ENCODE results near the gene PI4KB.

PI4KB gene

GRCh38 chr1:151313501-151313900 is 13.7 kb downstream of the PI4KB start:
- TF ChIP-seq JUND (IDR thresholded peaks at IDR 0.05; ENCODE audit: low read depth): no peak
- DNase-seq (ENCODE audit: low read depth in 1 of 2, low spot score in 1 of 2): no peak
- in situ Hi-C loops (cut with HindIII; ENCODE audit: low pct_unique_long_range_greater_than_20kb, low sequenced_read_pairs): no loop called here

GRCh38 chr1:151312826-151313225 is 14.4 kb downstream of the PI4KB start:
- in situ Hi-C loops (cut with HindIII; ENCODE audit: low pct_unique_long_range_greater_than_20kb, low sequenced_read_pairs): no loop called here
- no peak for TF ChIP-seq JUND (IDR thresholded peaks at IDR 0.05; ENCODE audit: low read depth)

GRCh38 chr1:151312411-151312810 is 14.8 kb downstream of the PI4KB start:
- no peak for DNase-seq (ENCODE audit: low read depth in 1 of 2, low spot score in 1 of 2)
- in situ Hi-C loops (cut with HindIII; ENCODE audit: low pct_unique_long_range_greater_than_20kb, low sequenced_read_pairs): no loop called here
- no peak for TF ChIP-seq JUND (IDR thresholded peaks at IDR 0.05; ENCODE audit: low read depth)

More at GRCh38 chr1:151312826-151313225, 14.4 kb downstream of the PI4KB start:
- DNase-seq (ENCODE audit: low read depth in 1 of 2, low spot score in 1 of 2): no peak

- in situ Hi-C loops (cut with HindIII; ENCODE audit: low pct_unique_long_range_greater_than_20kb, low sequenced_read_pairs): no loop called here
- peak in 1 of 2 experiments; percentile 48 for DNase-seq (ENCODE audit: low read depth in 1 of 2, low spot score in 1 of 2)
- TF ChIP-seq JUND (IDR thresholded peaks at IDR 0.05; ENCODE audit: low read depth): no peak
These were observed 15.5 kb downstream of the PI4KB start for GRCh38 chr1:151311589-151312331.

- in situ Hi-C loops (cut with HindIII; ENCODE audit: low pct_unique_long_range_greater_than_20kb, low sequenced_read_pairs): no loop called here
- no peak for TF ChIP-seq JUND (IDR thresholded peaks at IDR 0.05; ENCODE audit: low read depth)
- DNase-seq (ENCODE audit: low read depth in 1 of 2, low spot score in 1 of 2): no peak
These were observed 16.2 kb downstream of the PI4KB start for GRCh38 chr1:151311011-151311410.

- no peak for DNase-seq (ENCODE audit: low read depth in 1 of 2, low spot score in 1 of 2)
- in situ Hi-C loops (cut with HindIII; ENCODE audit: low pct_unique_long_range_greater_than_20kb, low sequenced_read_pairs): no loop called here
- TF ChIP-seq JUND (IDR thresholded peaks at IDR 0.05; ENCODE audit: low read depth): no peak
These were observed 17.3 kb downstream of the PI4KB start for GRCh38 chr1:151309811-151310323.

GRCh38 chr1:151294742-151295462 is 32.3 kb downstream of the PI4KB start:
- TF ChIP-seq JUND (IDR thresholded peaks at IDR 0.05; ENCODE audit: low read depth): no peak
- in situ Hi-C loops (cut with HindIII; ENCODE audit: low pct_unique_long_range_greater_than_20kb, low sequenced_read_pairs): no loop called here
- DNase-seq (ENCODE audit: low read depth in 1 of 2, low spot score in 1 of 2): no peak

- DNase-seq (ENCODE audit: low read depth in 1 of 2, low spot score in 1 of 2): no peak
- no peak for TF ChIP-seq JUND (IDR thresholded peaks at IDR 0.05; ENCODE audit: low read depth)
- in situ Hi-C loops (cut with HindIII; ENCODE audit: low pct_unique_long_range_greater_than_20kb, low sequenced_read_pairs): no loop called here
These were observed 34.1 kb downstream of the PI4KB start for GRCh38 chr1:151293093-151293492.

GRCh38 chr1:151292207-151293030 is 34.8 kb downstream of the PI4KB start:
- in situ Hi-C loops (cut with HindIII; ENCODE audit: low pct_unique_long_range_greater_than_20kb, low sequenced_read_pairs): no loop called here
- DNase-seq (ENCODE audit: low read depth in 1 of 2, low spot score in 1 of 2): no peak
- no peak for TF ChIP-seq JUND (IDR thresholded peaks at IDR 0.05; ENCODE audit: low read depth)

GRCh38 chr1:151290709-151291303 is 36.4 kb downstream of the PI4KB start:
- TF ChIP-seq JUND (IDR thresholded peaks at IDR 0.05; ENCODE audit: low read depth): no peak
- in situ Hi-C loops (cut with HindIII; ENCODE audit: low pct_unique_long_range_greater_than_20kb, low sequenced_read_pairs): no loop called here
- no peak for DNase-seq (ENCODE audit: low read depth in 1 of 2, low spot score in 1 of 2)

- in situ Hi-C loops (cut with HindIII; ENCODE audit: low pct_unique_long_range_greater_than_20kb, low sequenced_read_pairs): no loop called here
- TF ChIP-seq JUND (IDR thresholded peaks at IDR 0.05; ENCODE audit: low read depth): no peak
- no peak for DNase-seq (ENCODE audit: low read depth in 1 of 2, low spot score in 1 of 2)
These were observed 37.1 kb downstream of the PI4KB start for GRCh38 chr1:151289991-151290708.
